GM18508 (cell line): ENCODE results near the gene RAPGEF1.

Experiments
- ATAC-seq: cut with Tn5 transposase; IDR thresholded peaks from one replicate; pipeline ENCODE4 v1.9.1; 2021; ENCODE audit warnings: moderate number of reproducible peaks; ENCODE audit not compliant: insufficient read depth, unreplicated experiment

Gene RAPGEF1

GRCh38 chr9:131732636-131733289, 7.1 kb downstream of the RAPGEF1 start:
- ATAC-seq: no peak

GRCh38 chr9:131732061-131732526, 7.8 kb downstream of the RAPGEF1 start:
- ATAC-seq: no peak

- no peak for ATAC-seq
These were observed 8.2 kb downstream of the RAPGEF1 start for GRCh38 chr9:131731644-131732043.

GRCh38 chr9:131731237-131731636, 8.6 kb downstream of the RAPGEF1 start:
- no peak for ATAC-seq

GRCh38 chr9:131728961-131729360, 10.9 kb downstream of the RAPGEF1 start:
- no peak for ATAC-seq

- ATAC-seq: no peak
These were observed 11.3 kb downstream of the RAPGEF1 start for GRCh38 chr9:131728546-131728910.

- no peak for ATAC-seq
These were observed 11.9 kb downstream of the RAPGEF1 start for GRCh38 chr9:131727795-131728545.

GRCh38 chr9:131727184-131727759, 12.6 kb downstream of the RAPGEF1 start:
- ATAC-seq: no peak

GRCh38 chr9:131724683-131725082, 15.2 kb downstream of the RAPGEF1 start:
- no peak for ATAC-seq

- no peak for ATAC-seq
These were observed 16.2 kb downstream of the RAPGEF1 start for GRCh38 chr9:131723632-131724031.

GRCh38 chr9:131722255-131722654, 17.6 kb downstream of the RAPGEF1 start:
- ATAC-seq: no peak

GRCh38 chr9:131721076-131721475, 18.8 kb downstream of the RAPGEF1 start:
- no peak for ATAC-seq

- no peak for ATAC-seq
These were observed 19.5 kb downstream of the RAPGEF1 start for GRCh38 chr9:131720330-131720729.

GRCh38 chr9:131719262-131719908, 20.5 kb downstream of the RAPGEF1 start:
- ATAC-seq: no peak

- ATAC-seq: no peak
These were observed 22.0 kb downstream of the RAPGEF1 start for GRCh38 chr9:131717719-131718460.

GRCh38 chr9:131715906-131716305, 24.0 kb downstream of the RAPGEF1 start:
- ATAC-seq: no peak

- ATAC-seq: no peak
These were observed 25.1 kb downstream of the RAPGEF1 start for GRCh38 chr9:131714821-131715220.

- no peak for ATAC-seq
These were observed 25.7 kb downstream of the RAPGEF1 start for GRCh38 chr9:131714161-131714646.

GRCh38 chr9:131713016-131713415, 26.9 kb downstream of the RAPGEF1 start:
- ATAC-seq: no peak

- no peak for ATAC-seq
These were observed 27.6 kb downstream of the RAPGEF1 start for GRCh38 chr9:131712151-131712716.
